NCI-H1436 treated with DMSO at 0.1 percent for 48 hours (cell line): Measurements from ENCODE around the gene DDIT4.
"Not testable (repeated sequence)": the region's sequence is repeated elsewhere in the genome, so short reads cannot be mapped to it uniquely, and the experiment has no call there.

ENCODE experiments used
- DNase-seq: peaks from one replicate; lab custom pipeline; 2025; lab: John Stamatoyannopoulos, UW

The DDIT4 gene

DNA sequence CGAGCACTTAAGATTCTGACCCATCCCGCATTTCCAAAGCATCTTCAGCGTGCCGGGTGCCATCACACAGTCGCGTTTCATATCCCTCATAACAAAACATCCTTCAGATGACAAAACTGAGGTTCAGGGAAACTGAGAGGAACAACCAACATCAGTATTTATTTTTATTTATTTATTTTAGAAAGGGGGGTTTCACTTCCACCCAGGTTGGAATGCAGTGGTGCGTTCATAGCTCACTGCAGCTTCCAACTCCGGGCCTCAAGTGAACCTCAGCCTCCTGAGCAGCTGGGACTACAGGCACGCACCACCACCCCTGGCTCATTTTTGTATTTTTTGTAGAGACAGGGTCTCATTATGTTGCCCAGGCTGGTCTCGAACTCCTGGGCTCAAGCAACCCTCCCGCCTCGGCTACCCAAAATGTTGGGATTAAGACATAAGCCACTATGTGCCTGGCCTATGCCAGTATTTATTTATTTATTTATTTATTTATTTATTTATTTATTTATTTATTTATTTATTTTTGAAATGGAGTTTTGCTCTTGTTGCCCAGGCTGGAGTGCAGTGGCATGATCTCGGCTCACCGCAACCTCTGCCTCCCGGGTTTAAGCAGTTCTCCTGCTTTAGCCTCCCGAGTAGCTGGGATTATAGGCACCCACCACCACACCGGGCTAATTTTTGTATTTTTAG, 24.4 kb upstream of the DDIT4 start:
- not testable (repeated sequence) for DNase-seq

DNA sequence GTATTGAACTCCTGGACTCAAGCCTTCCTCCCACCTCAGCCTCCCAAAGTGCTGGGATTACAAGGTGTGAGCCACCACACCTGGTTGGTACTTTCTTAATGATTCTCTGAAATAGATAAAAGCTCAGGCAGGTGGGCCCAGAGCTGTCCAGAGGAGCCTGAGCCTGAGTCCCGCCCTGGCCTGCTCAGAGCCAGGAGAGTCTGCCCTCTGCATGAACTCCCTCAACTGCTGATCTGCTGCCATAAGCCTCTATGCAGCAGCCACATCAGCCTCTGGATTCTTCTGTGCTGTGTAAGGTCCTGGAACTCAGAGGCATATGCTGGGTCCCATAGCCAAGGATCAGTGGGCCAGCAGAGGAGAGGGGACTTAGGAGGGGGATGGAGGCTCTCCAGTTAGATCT, 23.1 kb upstream of the DDIT4 start:
- DNase-seq, result no peak

GRCh38 chr10:72251635-72252034, 22.1 kb upstream of the DDIT4 start:
- DNase-seq, result no peak

GRCh38 chr10:72252972-72253371, 20.8 kb upstream of the DDIT4 start:
- no peak for DNase-seq

DNA sequence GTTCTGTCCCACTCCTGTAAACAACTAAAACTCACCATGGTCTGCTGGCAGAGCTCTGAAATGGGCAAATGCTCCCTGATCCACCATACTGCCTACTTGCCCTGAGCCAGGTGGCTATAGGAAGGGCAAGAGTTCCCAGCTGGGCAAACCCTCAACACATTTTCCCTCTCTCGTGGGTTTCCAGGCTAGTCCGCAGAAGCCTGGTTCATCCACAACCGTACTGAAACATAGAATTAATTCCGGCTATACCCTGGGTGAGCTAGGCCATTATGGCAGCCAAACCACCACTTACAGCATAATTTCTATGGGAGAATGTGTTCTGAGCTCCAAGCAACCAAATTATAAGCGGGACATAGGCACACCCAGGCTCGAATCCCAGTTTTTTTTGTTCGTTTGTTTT, 20.1 kb upstream of the DDIT4 start:
- no peak for DNase-seq

DNA sequence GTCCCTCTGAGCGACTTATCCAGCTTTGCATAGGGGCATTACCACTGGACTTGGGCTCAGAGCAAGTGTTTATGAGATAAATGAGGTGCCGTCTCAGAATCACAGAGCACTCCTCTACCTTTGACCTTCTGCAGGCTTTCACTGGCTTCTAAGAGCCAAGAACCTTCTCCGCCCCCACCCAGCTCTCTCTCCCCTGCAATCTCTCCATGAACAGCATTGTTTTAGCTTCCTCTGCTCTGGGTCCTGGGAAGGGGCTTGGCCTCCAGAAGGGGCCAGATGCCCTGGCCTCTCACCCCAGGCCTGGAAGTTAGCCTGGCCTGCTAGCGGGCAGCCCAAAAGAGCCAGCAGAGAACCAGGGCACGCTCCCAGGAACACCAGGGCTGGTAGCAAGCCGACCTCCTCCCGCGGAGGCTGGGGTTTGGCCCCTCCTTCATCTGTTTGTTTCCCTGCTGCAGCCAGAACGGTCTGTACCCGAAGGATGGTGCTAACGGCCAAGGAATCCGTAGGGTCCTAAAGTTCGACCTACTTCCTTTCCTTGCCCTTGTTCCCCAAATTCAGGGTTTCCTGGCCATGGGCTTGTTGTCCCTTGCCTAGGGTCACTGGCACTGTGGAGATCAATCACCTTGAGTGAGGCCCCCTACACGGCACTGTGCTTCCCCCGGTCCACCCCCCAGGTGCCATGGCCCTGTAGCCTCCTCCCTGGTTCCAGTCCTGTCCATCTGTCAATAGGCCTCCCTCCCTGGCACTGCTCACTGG, 18.7 kb upstream of the DDIT4 start:
- DNase-seq, result peak; percentile 24

GRCh38 chr10:72255977-72256729, 17.6 kb upstream of the DDIT4 start:
- no peak for DNase-seq

DNA sequence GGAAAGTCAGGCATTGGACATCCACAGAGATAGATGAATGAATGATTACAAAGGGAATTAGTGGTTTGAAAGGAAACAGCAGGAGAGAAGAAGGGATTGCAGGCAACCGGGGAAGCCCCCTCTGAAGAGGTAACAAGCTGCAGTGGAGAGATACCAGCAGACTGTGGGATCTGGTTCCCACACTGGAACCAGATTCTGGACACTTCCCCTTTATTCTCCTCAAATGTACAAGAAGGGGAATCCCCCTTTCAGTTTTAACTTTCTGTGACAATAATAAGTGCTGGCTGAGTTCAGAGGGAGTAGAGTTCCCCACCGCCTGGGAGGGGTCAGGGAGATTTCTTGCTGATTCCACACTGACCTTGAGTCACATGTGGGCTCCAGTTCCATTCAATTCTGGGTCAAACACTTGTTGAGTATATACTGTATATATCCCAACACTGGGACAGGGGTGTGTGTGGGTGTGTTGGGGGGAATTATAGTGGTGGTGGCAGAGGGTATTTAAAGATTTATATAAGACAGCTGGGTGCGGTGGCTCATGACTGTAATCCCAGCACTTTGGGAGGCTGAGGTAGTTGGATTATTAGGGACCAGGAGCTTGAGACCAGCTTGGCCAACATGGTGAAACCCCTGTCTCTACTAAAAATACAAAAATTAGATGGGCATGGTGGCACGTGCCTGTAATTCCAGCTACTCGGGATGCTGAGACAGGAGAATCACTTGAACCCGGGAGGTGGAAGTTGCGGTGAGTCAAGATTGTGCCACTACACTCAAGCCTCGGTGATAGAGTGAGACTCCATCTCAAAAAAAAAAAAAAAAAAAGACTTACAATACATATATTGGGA, 16.5 kb upstream of the DDIT4 start:
- no peak for DNase-seq

- DNase-seq, result no peak
Observed at GRCh38 chr10:72258617-72259016, 15.1 kb upstream of the DDIT4 start.

DNA sequence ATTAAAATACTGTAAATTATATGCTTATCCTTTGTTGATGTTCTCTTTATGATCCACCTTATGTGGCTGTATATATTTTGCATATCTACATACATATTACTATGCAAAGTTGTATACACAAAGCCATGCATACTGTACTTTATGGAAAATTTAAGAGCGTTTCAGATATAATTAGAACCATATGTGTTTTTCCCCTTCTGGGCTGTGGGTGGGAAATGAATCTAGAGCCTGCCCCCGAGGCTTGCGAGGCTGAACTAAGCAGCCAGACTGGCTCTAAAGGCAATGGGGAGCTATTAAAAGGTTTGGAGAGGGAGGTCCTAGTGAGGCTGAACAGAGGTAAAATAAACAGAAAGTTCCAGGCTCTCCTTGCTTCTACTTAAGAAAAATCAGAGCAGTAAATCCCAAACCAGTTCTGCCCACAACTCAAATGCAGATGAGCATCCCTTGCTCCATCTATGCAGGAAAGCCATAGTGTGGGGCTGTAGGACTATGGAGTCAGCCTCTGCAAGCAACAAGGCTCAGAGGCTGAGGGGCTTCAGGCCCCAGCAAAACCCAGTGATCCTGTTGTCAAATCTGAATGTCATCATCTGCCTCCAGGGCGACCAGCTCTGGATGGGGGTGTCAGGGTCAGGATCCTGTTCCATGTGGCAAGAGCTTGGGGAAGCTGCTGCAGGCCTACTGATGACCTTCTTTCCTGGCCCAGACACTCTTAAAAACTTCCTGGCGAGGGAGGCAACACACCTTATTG, 14.1 kb upstream of the DDIT4 start:
- DNase-seq, result no peak

- DNase-seq, result peak; percentile 85
Observed at GRCh38 chr10:72260239-72260975, 13.3 kb upstream of the DDIT4 start.

- DNase-seq, result no peak
Observed at GRCh38 chr10:72260976-72261783, 12.5 kb upstream of the DDIT4 start.

DNA sequence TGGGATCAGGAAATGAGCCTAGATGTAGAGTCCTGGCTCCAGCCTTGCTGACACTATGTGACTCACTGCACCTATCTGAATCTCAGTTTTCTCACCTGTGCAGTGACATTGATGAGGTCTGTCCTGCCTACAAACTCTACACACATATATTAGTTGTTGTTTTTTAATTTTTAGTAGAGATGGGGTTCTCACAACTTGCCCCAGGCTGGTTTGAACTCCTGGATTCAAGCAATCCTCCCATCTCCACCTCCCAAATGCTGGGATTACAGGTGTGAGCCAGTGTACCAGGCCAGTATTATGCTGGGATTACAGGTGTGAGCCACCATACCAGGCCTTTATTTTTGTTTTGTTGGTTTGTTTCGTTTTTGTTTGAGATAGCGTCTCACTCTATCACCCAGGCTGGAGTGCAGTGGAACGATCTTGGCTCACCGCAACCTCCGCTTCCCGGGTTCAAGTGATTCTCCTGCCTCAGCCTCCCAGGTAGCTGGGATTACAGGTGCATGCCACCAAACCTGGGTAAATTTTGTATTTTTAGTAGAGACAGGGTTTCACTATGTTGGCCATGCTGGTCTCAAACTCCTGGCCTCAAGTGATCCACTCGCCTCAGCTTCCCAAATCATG, 11.8 kb upstream of the DDIT4 start:
- DNase-seq, result no peak

- peak; percentile 91 for DNase-seq
Observed at GRCh38 chr10:72263613-72264241, 10.0 kb upstream of the DDIT4 start.

DNA sequence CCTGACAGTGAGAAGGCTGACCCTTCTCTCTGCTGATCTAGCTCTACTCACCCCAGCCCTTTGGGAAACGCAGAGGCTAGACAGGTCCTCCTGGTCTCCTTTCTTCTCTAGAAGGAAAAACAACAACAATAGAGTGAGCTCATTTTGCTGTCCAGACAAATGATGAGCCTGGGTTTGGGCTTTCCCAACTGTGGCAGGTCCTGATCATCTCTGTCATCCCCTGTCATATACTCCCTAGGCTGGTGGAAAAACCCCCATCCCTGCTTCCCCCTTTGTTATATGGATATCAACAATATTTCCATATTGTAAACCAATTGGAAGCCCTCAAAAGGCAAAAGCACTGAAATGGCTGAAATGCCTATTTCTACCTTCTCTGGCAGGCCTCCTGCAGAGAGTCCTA, 9.2 kb upstream of the DDIT4 start:
- no peak for DNase-seq

GRCh38 chr10:72265508-72265907, 8.2 kb upstream of the DDIT4 start:
- DNase-seq, result no peak

- DNase-seq, result no peak
Observed at GRCh38 chr10:72265990-72266865, 7.5 kb upstream of the DDIT4 start.

GRCh38 chr10:72267381-72267780, 6.3 kb upstream of the DDIT4 start:
- no peak for DNase-seq
